ENCODE data around the gene CUEDC1. TPM values are rescaled to one million over a fixed set of nuclear protein-coding genes. Genes with fewer than 3 reads are reported as not detected.

CUEDC1 gene
- total RNA-seq, 1 experiment from 2014 or later, result 61.4 TPM

DNA sequence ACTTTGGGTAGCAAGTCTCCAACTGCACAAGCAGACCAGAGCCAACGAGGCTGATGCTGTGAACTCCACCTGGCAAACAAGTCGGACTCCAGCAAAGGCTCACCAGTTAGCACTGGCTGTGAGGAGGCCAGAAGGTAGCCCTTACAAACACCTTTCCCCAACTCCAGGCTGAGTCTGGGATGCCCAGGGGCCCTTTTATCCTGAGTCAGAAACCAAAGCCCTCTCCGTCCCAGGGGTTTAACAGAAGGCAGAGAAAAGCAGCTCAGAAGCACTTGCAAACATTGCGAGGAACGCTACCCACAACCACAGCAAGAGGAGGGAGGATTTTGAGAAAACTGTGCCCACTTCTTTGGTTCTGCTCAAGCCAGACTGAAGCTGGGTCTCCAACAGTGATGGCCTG is 25.0 kb downstream of the CUEDC1 start:
- no peaks in the 10 kb centered on the region for H3K36me3 ChIP-seq (ENCODE audit: low read depth)
- no peak overlapping the region for H3K27ac ChIP-seq
- no peak overlapping the region for H3K4me3 ChIP-seq
- H3K4me2 ChIP-seq, result no peak overlapping the region
- DNase-seq, result no peak
- intact Hi-C loops (cut with micrococcal nuclease; ENCODE audit: unreplicated experiment), result no loop called here
- H2AFZ ChIP-seq, result no peak overlapping the region
- no peaks in the 10 kb centered on the region for H3K9me3 ChIP-seq (ENCODE audit: insufficient read depth, low read depth)
- CTCF ChIA-PET, result no interaction called here
- H3K27me3 ChIP-seq (ENCODE audit: insufficient read depth, low read depth), result no peaks in the 10 kb centered on the region
- BruUV-seq (replicated peaks), result no TSS peak
- peaks cover 25% of the 10 kb centered on the region for H3K4me1 ChIP-seq (replicated peaks; ENCODE audit: insufficient read depth)
- H3F3A ChIP-seq (ENCODE audit: insufficient read depth, low read depth), result peaks cover 15% of the 10 kb centered on the region
- H3K79me2 ChIP-seq (ENCODE audit: low read depth), result peaks cover 11% of the 10 kb centered on the region; the same call in 1 of the 2 replicates
- no peaks in the 10 kb centered on the region for H3K9me2 ChIP-seq (ENCODE audit: insufficient read depth)
- TF ChIP-seq, protein P1, sequence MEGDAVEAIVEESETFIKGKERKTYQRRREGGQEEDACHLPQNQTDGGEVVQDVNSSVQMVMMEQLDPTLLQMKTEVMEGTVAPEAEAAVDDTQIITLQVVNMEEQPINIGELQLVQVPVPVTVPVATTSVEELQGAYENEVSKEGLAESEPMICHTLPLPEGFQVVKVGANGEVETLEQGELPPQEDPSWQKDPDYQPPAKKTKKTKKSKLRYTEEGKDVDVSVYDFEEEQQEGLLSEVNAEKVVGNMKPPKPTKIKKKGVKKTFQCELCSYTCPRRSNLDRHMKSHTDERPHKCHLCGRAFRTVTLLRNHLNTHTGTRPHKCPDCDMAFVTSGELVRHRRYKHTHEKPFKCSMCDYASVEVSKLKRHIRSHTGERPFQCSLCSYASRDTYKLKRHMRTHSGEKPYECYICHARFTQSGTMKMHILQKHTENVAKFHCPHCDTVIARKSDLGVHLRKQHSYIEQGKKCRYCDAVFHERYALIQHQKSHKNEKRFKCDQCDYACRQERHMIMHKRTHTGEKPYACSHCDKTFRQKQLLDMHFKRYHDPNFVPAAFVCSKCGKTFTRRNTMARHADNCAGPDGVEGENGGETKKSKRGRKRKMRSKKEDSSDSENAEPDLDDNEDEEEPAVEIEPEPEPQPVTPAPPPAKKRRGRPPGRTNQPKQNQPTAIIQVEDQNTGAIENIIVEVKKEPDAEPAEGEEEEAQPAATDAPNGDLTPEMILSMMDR (conservative IDR thresholded peaks at IDR 0.05), result no peak
- no peak for TF ChIP-seq EZH2 (IDR thresholded peaks at IDR 0.05; ENCODE audit: low read depth)
- no peaks in the 10 kb centered on the region for H4K20me1 ChIP-seq (ENCODE audit: insufficient read depth)
- POLR2A ChIA-PET (ENCODE audit: unreplicated experiment), result interaction anchor here (0.6 kb wide), 1 partner anchor 14 kb away, joined by 12 read pairs; no protein-coding TSS in a partner anchor

DNA sequence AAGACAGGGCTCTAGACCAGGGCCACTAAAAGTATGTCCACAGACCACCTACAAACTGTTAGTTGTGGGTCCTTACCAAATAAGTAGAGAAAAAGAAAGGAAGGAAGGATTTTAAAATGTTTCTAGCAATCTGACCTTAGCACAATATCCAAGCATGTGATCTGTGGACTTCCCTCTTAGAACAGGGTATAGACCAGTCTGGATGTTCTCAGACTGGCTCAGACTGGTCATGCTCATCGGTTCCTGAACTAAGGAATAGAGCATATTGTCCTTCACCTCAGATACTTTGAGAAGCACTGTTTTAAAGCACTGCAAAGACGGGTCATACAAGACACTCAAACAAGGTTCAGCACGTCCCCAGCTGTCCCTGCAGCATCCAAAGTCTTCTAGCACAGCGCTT is 25.8 kb downstream of the CUEDC1 start:
- Histone ChIP-seq H2AFZ (no peak overlapping the region), H3K4me3 (no peak overlapping the region), H3K9me2 (ENCODE audit: insufficient read depth) (no peaks in the 10 kb centered on the region), H3K27ac (no peak overlapping the region), H3K36me3 (ENCODE audit: low read depth) (no peaks in the 10 kb centered on the region), H3K9me3 (ENCODE audit: insufficient read depth, low read depth) (no peaks in the 10 kb centered on the region), H3K79me2 (ENCODE audit: low read depth) (peaks cover 11% of the 10 kb centered on the region; the same call in 1 of the 2 replicates), H3K4me1 (replicated peaks; ENCODE audit: insufficient read depth) (peaks cover 17% of the 10 kb centered on the region), H4K20me1 (ENCODE audit: insufficient read depth) (no peaks in the 10 kb centered on the region), H3F3A (ENCODE audit: insufficient read depth, low read depth) (peaks cover 6% of the 10 kb centered on the region), H3K4me2 (no peak overlapping the region), H3K27me3 (ENCODE audit: insufficient read depth, low read depth) (no peaks in the 10 kb centered on the region)
- intact Hi-C loops (cut with micrococcal nuclease; ENCODE audit: unreplicated experiment), result no loop called here
- DNase-seq, result no peak
- BruUV-seq (replicated peaks), result no TSS peak
- TF ChIP-seq EZH2 (IDR thresholded peaks at IDR 0.05; ENCODE audit: low read depth), result no peak
- TF ChIP-seq, protein P1 (conservative IDR thresholded peaks at IDR 0.05), result no peak
- ChIA-PET CTCF (no interaction called here), POLR2A (ENCODE audit: unreplicated experiment) (no interaction called here)

DNA sequence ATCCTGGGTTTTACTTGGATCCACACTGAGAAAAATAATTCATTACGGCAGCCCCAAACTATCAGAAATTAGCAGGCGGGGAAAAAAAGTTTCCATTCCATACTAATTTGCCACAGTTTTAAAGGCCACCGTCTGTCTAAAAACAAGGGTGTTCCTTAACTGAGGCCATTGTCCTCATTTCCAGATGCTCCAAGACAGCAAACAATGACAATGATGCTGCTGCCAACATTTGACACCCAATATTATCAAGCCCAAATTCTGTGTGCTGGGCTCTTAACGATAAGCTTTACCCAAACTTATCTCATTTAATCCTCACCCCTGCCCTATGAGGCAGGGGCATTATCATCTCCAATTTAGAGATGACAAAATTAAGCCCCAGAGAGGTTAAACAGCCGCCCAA is 26.3 kb downstream of the CUEDC1 start:
- no peaks in the 10 kb centered on the region for H3K9me2 ChIP-seq (ENCODE audit: insufficient read depth)
- no peaks in the 10 kb centered on the region for H3K9me3 ChIP-seq (ENCODE audit: insufficient read depth, low read depth)
- H3F3A ChIP-seq (ENCODE audit: insufficient read depth, low read depth), result peaks cover 6% of the 10 kb centered on the region
- no peaks in the 10 kb centered on the region for H4K20me1 ChIP-seq (ENCODE audit: insufficient read depth)
- no TSS peak for BruUV-seq (replicated peaks)
- no peak overlapping the region for H3K27ac ChIP-seq
- H3K79me2 ChIP-seq (ENCODE audit: low read depth), result peaks cover 11% of the 10 kb centered on the region; the same call in 1 of the 2 replicates
- no peak overlapping the region for H3K4me2 ChIP-seq
- intact Hi-C loops (cut with micrococcal nuclease; ENCODE audit: unreplicated experiment), result no loop called here
- ChIA-PET CTCF (no interaction called here), POLR2A (ENCODE audit: unreplicated experiment) (no interaction called here)
- peaks cover 17% of the 10 kb centered on the region for H3K4me1 ChIP-seq (replicated peaks; ENCODE audit: insufficient read depth)
- H3K4me3 ChIP-seq, result no peak overlapping the region
- no peaks in the 10 kb centered on the region for H3K27me3 ChIP-seq (ENCODE audit: insufficient read depth, low read depth)
- TF ChIP-seq EZH2 (IDR thresholded peaks at IDR 0.05; ENCODE audit: low read depth), result no peak
- TF ChIP-seq, protein P1 (conservative IDR thresholded peaks at IDR 0.05), result no peak
- H3K36me3 ChIP-seq (ENCODE audit: low read depth), result no peaks in the 10 kb centered on the region
- no peak overlapping the region for H2AFZ ChIP-seq
- no peak for DNase-seq

Data from PC-9 (cell line).